Measurements from ENCODE around the gene MCL1.
A peak's percentile ranks its signal among the peaks of the same experiment; 100 is the strongest.

The MCL1 gene

DNA sequence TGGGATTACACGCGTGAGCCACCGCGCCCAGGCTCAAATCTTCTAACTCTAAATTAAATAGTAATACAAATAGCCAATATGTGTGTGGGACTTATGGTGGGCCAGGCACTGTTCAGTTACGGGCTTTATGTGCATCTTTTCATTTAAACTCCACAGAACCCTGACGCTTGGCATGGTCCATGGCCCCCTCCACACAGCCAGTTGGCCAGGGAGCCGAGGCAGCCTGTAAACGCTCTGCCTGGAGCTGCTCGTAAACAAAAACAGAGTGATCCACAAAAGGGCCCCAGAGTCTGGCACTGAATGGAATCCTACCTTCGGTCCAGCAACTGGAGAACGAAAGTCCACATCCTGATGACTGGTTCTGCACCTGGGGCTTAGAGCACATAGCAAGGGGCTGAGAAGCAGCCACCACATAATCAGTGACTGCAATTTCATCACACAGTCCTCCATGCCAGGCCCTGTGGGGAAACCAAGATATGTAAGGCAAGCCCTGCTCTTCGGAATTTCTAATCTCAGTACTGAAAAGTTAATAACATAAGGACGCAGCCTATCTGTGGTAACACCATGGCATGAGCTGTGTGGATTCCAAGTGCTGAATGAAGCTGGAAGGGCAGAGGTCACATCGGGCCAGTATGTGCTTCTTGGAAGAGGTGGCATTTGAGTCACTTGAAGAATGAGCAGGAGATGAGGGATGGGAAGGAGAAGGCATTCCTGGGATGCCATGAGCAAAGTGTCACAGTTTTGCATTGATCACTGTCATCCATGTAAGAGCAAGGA lies 43.7 kb downstream of the MCL1 start:
- no peak overlapping the region for H3K27ac ChIP-seq
- TF ChIP-seq, protein P1, sequence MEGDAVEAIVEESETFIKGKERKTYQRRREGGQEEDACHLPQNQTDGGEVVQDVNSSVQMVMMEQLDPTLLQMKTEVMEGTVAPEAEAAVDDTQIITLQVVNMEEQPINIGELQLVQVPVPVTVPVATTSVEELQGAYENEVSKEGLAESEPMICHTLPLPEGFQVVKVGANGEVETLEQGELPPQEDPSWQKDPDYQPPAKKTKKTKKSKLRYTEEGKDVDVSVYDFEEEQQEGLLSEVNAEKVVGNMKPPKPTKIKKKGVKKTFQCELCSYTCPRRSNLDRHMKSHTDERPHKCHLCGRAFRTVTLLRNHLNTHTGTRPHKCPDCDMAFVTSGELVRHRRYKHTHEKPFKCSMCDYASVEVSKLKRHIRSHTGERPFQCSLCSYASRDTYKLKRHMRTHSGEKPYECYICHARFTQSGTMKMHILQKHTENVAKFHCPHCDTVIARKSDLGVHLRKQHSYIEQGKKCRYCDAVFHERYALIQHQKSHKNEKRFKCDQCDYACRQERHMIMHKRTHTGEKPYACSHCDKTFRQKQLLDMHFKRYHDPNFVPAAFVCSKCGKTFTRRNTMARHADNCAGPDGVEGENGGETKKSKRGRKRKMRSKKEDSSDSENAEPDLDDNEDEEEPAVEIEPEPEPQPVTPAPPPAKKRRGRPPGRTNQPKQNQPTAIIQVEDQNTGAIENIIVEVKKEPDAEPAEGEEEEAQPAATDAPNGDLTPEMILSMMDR (IDR thresholded peaks at IDR 0.05), result no peak
- no peak for TF ChIP-seq ZFX (IDR thresholded peaks at IDR 0.05; ENCODE audit: borderline replicate concordance)

DNA sequence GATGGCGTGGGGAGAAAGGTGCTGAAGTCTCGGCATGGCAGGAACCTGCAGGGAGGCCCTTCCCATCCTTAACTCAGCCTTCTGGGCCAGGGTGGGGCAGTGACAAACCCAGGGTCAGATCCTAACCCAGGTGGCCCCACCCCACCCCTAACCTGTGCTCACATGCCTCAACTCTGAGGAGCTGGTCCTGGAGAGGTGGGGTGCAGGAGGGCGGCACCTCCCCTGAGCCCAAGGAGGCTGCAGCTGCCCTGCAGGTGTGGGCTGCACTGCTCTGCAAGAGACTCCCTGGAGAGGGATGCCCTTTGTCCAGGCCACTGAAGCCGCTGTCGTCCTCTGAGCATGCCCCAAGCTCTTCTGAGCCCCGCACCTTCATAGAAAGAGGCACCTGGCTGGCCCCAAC lies 45.4 kb downstream of the MCL1 start:
- H3K27ac ChIP-seq, result no peak overlapping the region
- TF ChIP-seq, protein P1 (IDR thresholded peaks at IDR 0.05), result no peak
- no peak for TF ChIP-seq ZFX (IDR thresholded peaks at IDR 0.05; ENCODE audit: borderline replicate concordance)

DNA sequence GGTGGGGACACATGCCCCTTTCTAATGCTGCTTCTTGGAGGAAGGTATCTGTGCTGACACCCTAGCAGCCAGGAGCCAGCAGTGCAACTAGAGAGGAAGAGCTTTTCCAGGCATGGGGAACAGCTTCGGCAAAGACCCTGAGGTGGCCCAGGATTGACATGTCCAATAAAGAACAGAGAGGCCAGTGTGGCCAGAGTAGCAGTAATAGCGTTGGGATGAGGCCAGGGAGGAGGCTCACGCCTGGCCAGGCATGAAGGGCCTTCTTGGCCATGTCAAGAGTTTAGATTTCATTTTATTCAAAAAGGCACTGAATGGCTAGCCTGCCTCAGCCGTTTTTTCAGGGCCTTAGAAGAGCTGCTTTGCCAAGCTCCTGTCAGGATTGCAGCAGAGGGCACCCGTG lies 46.5 kb downstream of the MCL1 start:
- H3K27ac ChIP-seq, result peak overlapping the region; percentile 45
- TF ChIP-seq, protein P1 (IDR thresholded peaks at IDR 0.05), result peak; percentile 75
- no peak for TF ChIP-seq ZFX (IDR thresholded peaks at IDR 0.05; ENCODE audit: borderline replicate concordance)

DNA sequence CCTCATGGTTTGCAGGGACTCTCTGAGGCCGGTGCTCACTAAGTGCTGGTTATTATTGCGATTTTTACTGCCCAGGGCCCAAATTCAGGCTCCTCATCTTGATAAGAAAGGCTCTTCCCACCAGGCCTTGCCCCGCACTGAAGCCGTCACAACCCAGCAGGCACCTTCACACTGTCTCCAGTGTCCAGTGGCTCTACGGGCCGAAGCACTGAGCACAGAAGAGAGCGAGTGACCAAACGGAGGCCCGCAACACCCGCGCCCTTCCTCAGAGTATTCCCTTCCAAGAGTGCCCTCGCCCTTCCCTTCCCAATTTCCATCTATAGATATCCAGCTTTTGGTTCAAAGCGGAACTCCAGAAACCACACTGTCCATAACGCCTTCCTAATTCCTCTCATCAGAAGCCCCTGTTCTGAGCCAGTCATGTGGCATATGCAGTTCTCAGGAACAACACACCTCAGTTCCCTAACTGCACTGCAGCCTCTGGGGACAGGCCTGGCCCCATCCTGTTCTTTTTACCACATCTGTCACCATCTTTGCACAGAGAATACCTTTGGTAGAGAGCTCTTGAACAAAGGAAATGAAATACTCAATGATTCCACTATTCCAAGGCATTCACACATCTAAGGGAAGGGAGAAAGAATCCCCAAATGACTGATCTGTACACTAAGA lies 48.8 kb downstream of the MCL1 start:
- H3K27ac ChIP-seq, result no peak overlapping the region
- TF ChIP-seq ZFX (IDR thresholded peaks at IDR 0.05; ENCODE audit: borderline replicate concordance), result no peak
- TF ChIP-seq, protein P1 (IDR thresholded peaks at IDR 0.05), result no peak

DNA sequence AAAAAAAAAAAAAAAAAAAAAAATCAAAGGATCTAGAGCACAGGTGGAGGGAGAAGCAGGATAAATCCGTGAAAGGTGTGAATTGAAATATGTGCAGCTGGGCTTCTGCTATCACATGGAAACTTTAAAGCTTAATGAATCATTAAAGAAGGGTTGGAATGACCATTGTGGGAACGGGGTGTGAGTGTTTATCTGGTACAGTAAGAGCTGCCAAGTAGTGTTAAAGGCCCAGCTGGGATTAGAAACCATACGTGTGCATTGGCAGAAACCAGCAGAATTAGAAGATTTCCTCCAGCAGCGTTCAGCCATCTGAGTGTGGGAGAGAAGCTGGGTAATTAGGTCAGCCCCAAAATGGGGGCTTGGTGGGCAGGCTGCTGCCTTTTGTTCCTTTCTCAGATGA lies 50.4 kb downstream of the MCL1 start:
- no peak overlapping the region for H3K27ac ChIP-seq
- TF ChIP-seq ZFX (IDR thresholded peaks at IDR 0.05; ENCODE audit: borderline replicate concordance), result no peak
- TF ChIP-seq, protein P1 (IDR thresholded peaks at IDR 0.05), result no peak

DNA sequence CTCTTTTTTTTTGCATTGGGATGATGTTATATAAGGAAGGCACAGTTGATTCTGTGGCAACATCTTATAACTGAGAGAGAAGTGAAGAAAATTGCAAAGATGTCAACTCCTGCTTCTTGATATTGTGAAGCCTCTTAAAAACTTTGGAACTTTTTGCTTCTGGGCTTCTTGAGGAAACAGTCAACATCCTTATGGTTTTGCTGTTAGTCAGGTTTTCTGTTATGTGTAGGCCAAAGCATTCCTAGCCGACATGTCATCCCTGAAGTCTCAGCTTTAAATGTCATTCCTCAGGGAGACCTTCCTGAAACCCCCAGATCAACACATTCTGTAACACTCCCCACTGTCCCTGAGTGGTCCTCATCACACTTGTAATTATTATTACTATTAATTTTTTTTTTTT lies 51.2 kb downstream of the MCL1 start:
- TF ChIP-seq, protein P1 (IDR thresholded peaks at IDR 0.05), result no peak
- TF ChIP-seq ZFX (IDR thresholded peaks at IDR 0.05; ENCODE audit: borderline replicate concordance), result no peak
- no peak overlapping the region for H3K27ac ChIP-seq

DNA sequence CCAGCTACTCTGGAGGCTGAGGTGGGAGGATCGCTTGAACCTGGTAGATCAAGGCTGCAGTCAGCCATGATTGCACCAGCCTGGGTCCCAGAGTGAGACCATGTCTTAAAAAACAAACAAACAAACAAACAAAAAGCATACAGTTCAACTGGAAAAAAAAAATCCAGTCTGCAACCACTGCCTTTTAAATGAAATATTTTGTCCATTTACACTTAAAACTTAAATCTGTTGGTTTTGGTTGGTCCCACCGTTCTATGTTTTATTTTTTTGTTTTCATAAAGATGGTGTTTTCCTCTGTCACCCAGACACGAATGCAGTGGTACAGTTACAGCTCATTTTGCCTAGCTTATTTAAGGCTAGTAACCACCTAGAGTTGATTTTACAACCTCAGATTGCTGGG lies 54.1 kb downstream of the MCL1 start:
- TF ChIP-seq, protein P1 (IDR thresholded peaks at IDR 0.05), result no peak
- no peak for TF ChIP-seq ZFX (IDR thresholded peaks at IDR 0.05; ENCODE audit: borderline replicate concordance)
- no peak overlapping the region for H3K27ac ChIP-seq

Data from 22Rv1 (cell line).